K562 treated with DMSO at 1 percent for 24 hours (cell line): ENCODE data around the gene LDHAL6A. TPM values are rescaled to one million over a fixed set of nuclear protein-coding genes. Genes with fewer than 3 reads are reported as not detected.

Experiments used
- total RNA-seq: library from RNA; unstranded; fragments of 300-600 nt; gene quantifications from 2 replicates; pipeline ENCODE4 v1.2.3, GENCODE V29; 2022; ENCODE audit warnings: low read depth; ENCODE audit not compliant: insufficient read depth

LDHAL6A gene
- total RNA-seq: not detected in 2 replicates

GRCh38 chr11:18455686-18456372, at the start of gene LDHAL6A:
LDHAL6A (plus strand) TSS chr11:18455856; CDS start chr11:18456681, 825 bp downstream.

GRCh38 chr11:18526521-18527296, 71.1 kb downstream of the LDHAL6A start, which contains the start of gene TSG101:
TSG101 (minus strand) TSS chr11:18526942; CDS start chr11:18526816, 126 bp downstream.

Other genes starting within 250 kb of the LDHAL6A start
- gene SAA4, start 219.1 kb upstream of the LDHAL6A start, total RNA-seq: not detected in 2 replicates
- not detected in 2 replicates for gene SAA2, start 207.2 kb upstream of the LDHAL6A start, total RNA-seq
- not detected in 2 replicates for gene SAA1, start 189.6 kb upstream of the LDHAL6A start, total RNA-seq
- gene HPS5, start 133.7 kb upstream of the LDHAL6A start, total RNA-seq: 15.4 and 17.2 TPM in 2 replicates
- 30.1 and 30.5 TPM in 2 replicates for gene GTF2H1, start 133.3 kb upstream of the LDHAL6A start, total RNA-seq
- gene LDHA, start 61.3 kb upstream of the LDHAL6A start, total RNA-seq: 194 and 201 TPM in 2 replicates
- gene LDHC, start 43.5 kb upstream of the LDHAL6A start, total RNA-seq: not detected in 2 replicates
- 53.7 and 68.5 TPM in 2 replicates for gene TSG101, start 71.1 kb downstream of the LDHAL6A start, total RNA-seq
- gene UEVLD, start 132.9 kb downstream of the LDHAL6A start, total RNA-seq: 5.0 and 6.1 TPM in 2 replicates
- not detected in 2 replicates for gene MISFA, start 143.9 kb downstream of the LDHAL6A start, total RNA-seq
- gene SPTY2D1, start 178.5 kb downstream of the LDHAL6A start, total RNA-seq: 12.1 and 15.6 TPM in 2 replicates
- 3.6 and 3.9 TPM in 2 replicates for gene TMEM86A, start 242.9 kb downstream of the LDHAL6A start, total RNA-seq